CD4-positive, alpha-beta T cell treated with Interleukin-6 for 4 hours (primary cell): ENCODE data around the gene CHDH.

Experiments used
- DNase-seq: peaks from one replicate; pipeline ENCODE4 v3.0.0-alpha.2; 2020; ENCODE audit warnings: mixed read lengths

The CHDH gene

GRCh38 chr3:53806182-53807116 lies 39.8 kb downstream of the CHDH start:
- DNase-seq: no peak

- DNase-seq: no peak
Measured at GRCh38 chr3:53805463-53806159, 40.6 kb downstream of the CHDH start.

GRCh38 chr3:53804697-53805462 lies 41.3 kb downstream of the CHDH start:
- DNase-seq: no peak

GRCh38 chr3:53803816-53804695 lies 42.2 kb downstream of the CHDH start:
- no peak for DNase-seq

- DNase-seq: no peak
Measured at GRCh38 chr3:53803124-53803815, 42.9 kb downstream of the CHDH start.

GRCh38 chr3:53802256-53802880 lies 43.9 kb downstream of the CHDH start:
- no peak for DNase-seq

GRCh38 chr3:53801319-53801718 lies 44.9 kb downstream of the CHDH start:
- no peak for DNase-seq

- DNase-seq: no peak
Measured at GRCh38 chr3:53800041-53800906, 45.9 kb downstream of the CHDH start.

GRCh38 chr3:53799338-53799865 lies 46.8 kb downstream of the CHDH start:
- DNase-seq: no peak

GRCh38 chr3:53798144-53798543 lies 48.1 kb downstream of the CHDH start:
- no peak for DNase-seq

GRCh38 chr3:53795789-53796560 lies 50.2 kb downstream of the CHDH start:
- DNase-seq: no peak

GRCh38 chr3:53795176-53795575 lies 51.0 kb downstream of the CHDH start:
- no peak for DNase-seq

- DNase-seq: no peak
Measured at GRCh38 chr3:53794597-53794996, 51.6 kb downstream of the CHDH start.

- no peak for DNase-seq
Measured at GRCh38 chr3:53792866-53793265, 53.4 kb downstream of the CHDH start.

GRCh38 chr3:53791317-53791716 lies 54.9 kb downstream of the CHDH start:
- DNase-seq: no peak

- no peak for DNase-seq
Measured at GRCh38 chr3:53790470-53790869, 55.7 kb downstream of the CHDH start.

- no peak for DNase-seq
Measured at GRCh38 chr3:53789459-53789858, 56.8 kb downstream of the CHDH start.

GRCh38 chr3:53788038-53788437 lies 58.2 kb downstream of the CHDH start:
- no peak for DNase-seq

GRCh38 chr3:53787016-53787415 lies 59.2 kb downstream of the CHDH start:
- no peak for DNase-seq
